Measurements from ENCODE around the gene CLIP2. TPM values are rescaled to one million over a fixed set of nuclear protein-coding genes. Genes with fewer than 3 reads are reported as not detected.
"Not testable (repeated sequence)": the region's sequence is repeated elsewhere in the genome, so short reads cannot be mapped to it uniquely, and the experiment has no call there.

The CLIP2 gene
- polyA plus RNA-seq, 3 donors from 2014 or later, result 0.51 to 1.6 TPM; not detected in 1

DNA sequence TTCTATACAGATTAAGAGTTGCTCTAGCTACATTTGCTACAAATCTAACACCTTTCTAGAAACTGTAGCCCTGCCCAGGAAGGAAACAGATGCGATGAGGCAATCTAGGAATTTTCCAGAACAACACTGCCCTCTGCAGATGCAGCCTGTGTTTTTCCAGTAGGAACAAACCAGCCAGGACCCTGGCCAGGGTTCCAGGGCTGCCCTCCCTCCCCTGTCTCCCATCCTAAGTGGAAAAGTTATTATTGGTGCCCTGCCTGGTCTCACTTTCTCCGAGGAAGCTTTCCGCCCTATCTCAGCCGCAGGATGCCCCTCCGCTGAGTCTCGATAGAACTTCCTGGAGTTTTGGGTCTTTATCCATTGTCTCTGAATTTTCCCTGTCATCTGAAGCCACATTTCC, 104.5 kb downstream of the CLIP2 start:
- H3K27ac Mint-ChIP-seq; H3K36me3 Mint-ChIP-seq; H3K4me1 Mint-ChIP-seq; DNase-seq; H3K27me3 Mint-ChIP-seq (ENCODE audit: low read depth in 3 of 3); H3K9me3 Mint-ChIP-seq; H3K4me3 Mint-ChIP-seq: not testable (repeated sequence)

DNA sequence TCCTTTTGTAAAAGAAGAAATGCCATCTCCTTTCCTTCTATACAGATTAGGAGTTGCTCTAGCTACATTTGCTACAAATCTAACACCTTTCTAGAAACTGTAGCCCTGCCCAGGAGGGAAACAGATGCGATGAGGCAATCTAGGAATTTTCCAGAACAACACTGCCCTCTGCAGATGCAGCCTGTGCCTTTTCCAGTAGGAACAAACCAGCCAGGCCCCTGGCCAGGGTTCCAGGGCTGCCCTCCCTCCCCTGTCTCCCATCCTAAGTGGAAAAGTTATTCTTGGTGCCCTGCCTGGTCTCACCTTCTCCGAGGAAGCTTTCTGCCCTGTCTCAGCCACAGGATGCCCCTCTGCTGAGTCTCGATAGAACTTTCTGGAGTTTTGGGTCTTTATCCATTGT, 105.4 kb downstream of the CLIP2 start:
- DNase-seq; H3K4me3 Mint-ChIP-seq; H3K27me3 Mint-ChIP-seq (ENCODE audit: low read depth in 3 of 3); H3K4me1 Mint-ChIP-seq; H3K9me3 Mint-ChIP-seq; H3K36me3 Mint-ChIP-seq: not testable (repeated sequence)
- H3K27ac Mint-ChIP-seq, result peak overlapping the region in 1 of 6 donors; percentile 69

DNA sequence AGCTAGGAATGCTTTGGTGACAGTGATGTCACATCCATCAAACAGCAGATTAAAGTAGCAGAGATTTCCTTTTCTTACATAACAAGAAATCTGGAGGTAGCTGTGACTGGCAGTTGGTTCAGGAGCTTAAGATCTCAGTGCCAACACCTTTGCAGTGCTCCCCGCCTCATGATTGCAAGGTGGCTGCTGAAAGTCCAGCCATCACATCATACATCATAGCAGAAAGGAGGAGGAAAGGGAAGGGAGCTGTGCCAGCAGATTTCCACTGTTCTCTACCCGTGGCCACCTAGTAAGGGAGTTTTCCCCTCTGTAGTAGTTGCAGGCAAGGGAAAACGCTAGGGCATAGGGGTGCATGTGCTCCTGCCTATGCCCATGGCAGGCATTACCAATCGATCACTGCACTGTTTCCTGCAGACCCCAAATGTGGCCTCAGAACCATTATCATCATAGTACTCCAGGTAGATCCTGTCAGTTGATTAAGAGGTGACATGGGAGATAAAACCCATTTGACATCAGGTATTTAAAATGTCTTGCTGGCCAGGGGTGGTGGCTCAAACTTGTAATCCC, 106.6 kb downstream of the CLIP2 start:
- no peak overlapping the region for H3K4me3 Mint-ChIP-seq
- DNase-seq, result no peak
- H3K27me3 Mint-ChIP-seq (ENCODE audit: low read depth in 3 of 3), result no peaks in the 10 kb centered on the region
- H3K4me1 Mint-ChIP-seq, result peaks cover 0 to 1% of the 10 kb centered on the region in 2 donors
- no peaks in the 10 kb centered on the region for H3K9me3 Mint-ChIP-seq
- peaks cover 0 to 5% (median 3%) of the 10 kb centered on the region in 3 donors for H3K36me3 Mint-ChIP-seq
- H3K27ac Mint-ChIP-seq, result no peak overlapping the region

DNA sequence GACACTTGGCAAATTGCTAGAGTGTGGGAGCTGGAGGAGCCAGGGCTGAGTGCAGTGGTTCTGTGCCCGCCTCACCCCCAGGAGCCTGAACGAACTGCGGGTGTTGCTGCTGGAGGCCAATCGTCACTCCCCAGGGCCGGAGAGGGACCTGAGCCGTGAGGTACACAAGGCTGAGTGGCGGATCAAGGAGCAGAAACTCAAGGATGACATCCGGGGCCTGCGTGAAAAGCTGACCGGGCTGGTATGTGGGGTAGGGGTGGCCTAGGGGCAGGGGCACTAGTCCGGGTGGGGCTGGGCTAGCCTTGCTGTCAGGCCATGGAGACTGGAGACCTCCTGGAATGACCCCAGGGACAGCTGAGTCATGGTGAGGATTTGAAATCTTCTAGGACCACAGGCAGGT, 107.8 kb downstream of the CLIP2 start:
- Mint-ChIP-seq H3K9me3 (no peaks in the 10 kb centered on the region), H3K4me1 (peaks cover 0 to 1% of the 10 kb centered on the region in 2 donors), H3K36me3 (peaks cover 0 to 5% (median 3%) of the 10 kb centered on the region in 3 donors), H3K4me3 (no peak overlapping the region), H3K27me3 (ENCODE audit: low read depth in 3 of 3) (no peaks in the 10 kb centered on the region), H3K27ac (no peak overlapping the region)
- DNase-seq, result no peak

DNA sequence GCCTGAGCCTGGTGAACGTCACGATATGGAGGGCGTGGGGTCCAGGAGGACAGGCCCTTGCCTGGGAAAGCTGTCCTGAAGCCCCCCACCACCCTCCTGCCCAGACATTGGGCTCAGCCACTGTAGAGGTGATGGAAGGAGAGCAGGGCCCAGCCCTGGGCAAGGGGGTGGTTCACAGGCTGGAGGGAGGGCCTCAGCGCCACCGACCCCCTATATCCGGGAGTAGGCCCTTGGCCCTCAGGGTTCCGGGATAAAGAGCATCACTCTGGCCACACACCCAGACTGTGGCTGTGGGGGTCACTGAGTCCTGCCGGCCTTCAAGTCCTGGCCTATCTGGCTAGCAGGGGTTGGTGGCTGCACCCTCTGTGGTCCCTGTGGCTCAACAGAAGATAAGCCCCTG, 109.2 kb downstream of the CLIP2 start:
- no peaks in the 10 kb centered on the region for H3K27me3 Mint-ChIP-seq (ENCODE audit: low read depth in 3 of 3)
- no peak overlapping the region for H3K4me3 Mint-ChIP-seq
- H3K9me3 Mint-ChIP-seq, result no peaks in the 10 kb centered on the region
- DNase-seq, result no peak
- peaks cover 0 to under 1% of the 10 kb centered on the region in 2 donors for H3K4me1 Mint-ChIP-seq
- no peak overlapping the region for H3K27ac Mint-ChIP-seq
- H3K36me3 Mint-ChIP-seq, result peaks cover 0 to 5% (median 3%) of the 10 kb centered on the region in 3 donors

DNA sequence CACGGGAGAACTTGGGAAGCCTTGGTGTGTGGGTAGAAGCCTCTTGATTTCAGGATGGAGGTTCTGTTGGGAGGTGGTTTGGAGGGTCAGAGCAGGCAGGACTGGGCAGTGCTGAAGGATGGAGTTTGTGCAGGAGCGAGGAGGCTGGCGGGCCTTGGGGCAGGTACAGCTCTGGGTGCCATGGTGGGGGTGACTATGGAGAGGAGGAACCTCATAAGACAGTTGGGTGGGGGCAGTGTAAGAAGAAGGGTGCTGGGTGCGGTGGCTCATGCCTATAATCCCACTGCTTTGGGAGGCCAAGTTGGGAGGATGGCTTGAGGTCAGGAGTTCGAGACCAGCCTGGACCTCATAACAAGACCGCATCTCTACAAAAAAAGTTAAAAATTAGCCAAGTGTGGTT, 109.8 kb downstream of the CLIP2 start:
- Mint-ChIP-seq H3K36me3 (peaks cover 0 to 5% (median 3%) of the 10 kb centered on the region in 3 donors), H3K27ac (no peak overlapping the region), H3K9me3 (no peaks in the 10 kb centered on the region), H3K4me1 (no peaks in the 10 kb centered on the region), H3K4me3 (no peak overlapping the region), H3K27me3 (ENCODE audit: low read depth in 3 of 3) (no peaks in the 10 kb centered on the region)
- no peak for DNase-seq

DNA sequence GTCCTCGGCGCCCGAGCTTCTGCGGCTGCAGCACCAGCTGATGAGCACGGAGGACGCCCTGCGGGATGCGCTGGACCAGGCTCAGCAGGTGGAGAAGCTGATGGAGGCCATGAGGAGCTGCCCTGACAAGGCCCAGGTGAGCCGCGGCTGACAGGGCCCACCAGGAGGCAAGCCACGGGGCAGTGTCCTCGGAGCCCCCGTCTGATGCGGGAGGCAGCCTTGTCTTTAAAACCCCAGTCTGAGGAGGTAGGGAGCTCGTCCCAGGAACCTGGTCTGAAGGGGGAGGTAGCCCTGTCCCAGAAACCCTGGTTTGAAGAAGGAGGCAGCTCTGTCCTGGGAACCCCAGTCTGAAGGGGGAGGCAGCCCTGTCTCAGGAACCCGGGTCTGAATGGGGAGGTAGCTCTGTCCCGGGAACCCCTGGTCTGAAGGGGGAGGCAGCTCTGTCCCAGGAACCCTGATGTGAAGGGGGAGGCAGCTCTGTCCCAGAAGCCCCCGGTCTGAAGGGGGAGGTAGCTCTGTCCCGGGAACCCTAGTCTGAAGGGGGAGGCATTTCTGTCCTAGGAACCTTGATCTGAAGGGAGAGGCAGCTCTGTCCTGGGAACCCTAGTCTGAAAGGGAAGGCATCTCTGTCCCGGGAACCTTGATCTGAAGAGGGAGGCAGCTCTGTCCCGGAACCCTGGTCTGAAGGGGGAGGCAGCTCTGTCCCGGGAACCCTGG, 111.4 kb downstream of the CLIP2 start:
- Mint-ChIP-seq H3K27ac (peak overlapping the region in 1 of 6 donors; percentile 53), H3K4me1 (no peaks in the 10 kb centered on the region), H3K4me3 (no peak overlapping the region), H3K36me3 (peaks cover 0 to 3% (median 0%) of the 10 kb centered on the region in 3 donors), H3K9me3 (no peaks in the 10 kb centered on the region), H3K27me3 (ENCODE audit: low read depth in 3 of 3) (no peaks in the 10 kb centered on the region)
- DNase-seq, result no peak

DNA sequence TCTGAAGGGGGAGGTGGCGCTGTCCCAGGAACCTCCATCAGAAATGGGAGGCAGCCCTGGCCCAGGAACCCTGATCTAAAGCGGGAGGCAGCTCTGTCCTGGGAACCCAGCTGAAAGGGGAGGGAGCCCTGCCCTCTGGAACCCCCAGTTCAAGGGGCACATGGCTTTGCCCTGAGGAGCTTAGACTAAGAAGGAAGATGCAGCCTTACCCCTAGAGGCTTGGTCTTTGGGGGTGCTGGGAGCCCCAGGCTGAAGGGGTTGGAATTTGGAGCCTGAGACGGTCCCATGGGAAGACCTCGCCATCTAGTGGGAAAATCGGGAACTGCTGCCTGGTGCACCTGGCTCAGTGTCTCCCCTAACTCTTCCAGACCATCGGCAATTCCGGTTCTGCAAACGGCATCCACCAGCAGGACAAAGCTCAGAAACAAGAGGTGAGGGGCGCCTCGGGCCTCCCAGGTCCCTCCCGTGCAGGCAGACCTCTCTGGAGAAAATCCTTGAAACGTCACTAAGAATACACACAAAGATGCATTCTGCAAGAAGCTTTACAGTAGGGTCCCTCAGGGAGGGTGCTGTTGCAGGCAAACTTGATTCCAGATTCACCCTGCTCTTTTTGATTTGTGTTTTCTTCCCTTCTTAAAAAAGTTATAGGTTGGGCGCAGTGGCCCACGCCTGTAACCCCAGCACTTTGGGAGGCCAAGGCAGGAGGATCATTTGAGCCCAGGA, 112.1 kb downstream of the CLIP2 start:
- peak; percentile 57 to 72 (median 64) for DNase-seq
- Mint-ChIP-seq H3K27me3 (ENCODE audit: low read depth in 3 of 3) (no peaks in the 10 kb centered on the region), H3K4me3 (no peak overlapping the region), H3K27ac (peak overlapping the region in 1 of 6 donors; percentile 53), H3K9me3 (no peaks in the 10 kb centered on the region), H3K36me3 (no peaks in the 10 kb centered on the region), H3K4me1 (no peaks in the 10 kb centered on the region)

DNA sequence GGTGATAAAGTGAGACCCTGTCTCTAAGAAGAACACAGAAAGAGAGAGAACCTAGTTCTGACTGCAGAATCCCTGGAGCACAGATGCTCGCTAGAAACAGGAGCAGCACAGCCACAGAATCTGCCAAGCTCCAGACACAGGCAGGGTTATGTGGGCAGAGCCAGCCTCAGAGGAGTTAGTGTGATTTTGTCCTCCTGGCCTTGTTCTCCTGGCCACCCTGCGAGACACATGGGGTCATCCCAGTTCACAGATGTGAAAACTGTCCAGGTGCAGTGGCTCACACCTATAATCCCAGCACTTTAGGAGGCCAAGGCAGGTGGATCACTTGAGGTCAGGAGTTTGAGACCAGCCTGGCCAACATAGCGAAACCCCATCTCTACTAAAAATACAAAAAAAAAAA, 113.5 kb downstream of the CLIP2 start:
- not testable (repeated sequence) for H3K27me3 Mint-ChIP-seq (ENCODE audit: low read depth in 3 of 3); H3K27ac Mint-ChIP-seq; H3K36me3 Mint-ChIP-seq; H3K4me3 Mint-ChIP-seq; H3K4me1 Mint-ChIP-seq; H3K9me3 Mint-ChIP-seq; DNase-seq

DNA sequence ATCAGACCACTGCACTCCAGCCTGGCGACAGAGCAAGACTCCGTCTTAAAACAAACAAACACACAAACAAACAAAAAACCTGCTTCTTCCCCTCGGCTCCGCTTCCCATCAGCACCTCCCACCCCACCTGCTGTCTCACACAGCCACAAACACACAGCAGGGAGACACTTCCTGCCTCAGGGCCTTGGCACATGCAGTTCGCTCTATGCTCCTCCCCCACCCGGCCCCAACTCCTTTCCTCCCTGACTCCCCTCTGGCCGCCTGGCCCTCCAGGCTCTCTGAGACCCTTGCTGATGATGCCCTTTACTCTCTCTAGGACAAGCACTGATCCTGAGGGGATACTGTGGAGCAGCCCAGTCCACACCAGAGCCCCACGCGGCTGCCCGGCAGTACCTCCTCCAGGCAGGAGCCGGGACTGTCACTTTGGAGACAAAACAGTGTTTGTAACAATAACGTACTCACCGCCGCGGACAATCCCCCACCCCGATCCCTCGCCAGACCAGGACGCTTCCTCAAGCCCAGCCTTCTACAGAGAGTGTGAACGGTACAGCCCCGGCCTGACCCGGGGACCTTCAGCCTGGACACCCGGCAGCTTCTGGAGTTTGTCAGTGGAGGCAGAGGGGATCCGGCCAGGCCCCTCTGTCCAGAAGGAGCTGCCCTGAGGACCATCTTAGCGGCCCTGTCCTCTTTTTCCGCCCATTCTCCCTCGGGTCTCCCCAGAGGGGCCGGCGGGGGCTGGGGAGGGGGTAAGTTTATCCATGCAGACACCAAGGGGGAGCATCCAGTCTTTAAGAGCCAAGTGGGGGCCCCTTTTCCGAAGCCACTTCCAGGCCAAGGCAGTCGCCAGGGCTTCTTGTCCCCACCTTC, 114.5 kb downstream of the CLIP2 start:
- Mint-ChIP-seq H3K36me3 (no peaks in the 10 kb centered on the region), H3K27ac (no peak overlapping the region), H3K4me3 (no peak overlapping the region), H3K27me3 (ENCODE audit: low read depth in 3 of 3) (peaks cover 0 to 2% (median 0%) of the 10 kb centered on the region in 3 donors), H3K9me3 (no peaks in the 10 kb centered on the region), H3K4me1 (no peaks in the 10 kb centered on the region)
- no peak for DNase-seq

DNA sequence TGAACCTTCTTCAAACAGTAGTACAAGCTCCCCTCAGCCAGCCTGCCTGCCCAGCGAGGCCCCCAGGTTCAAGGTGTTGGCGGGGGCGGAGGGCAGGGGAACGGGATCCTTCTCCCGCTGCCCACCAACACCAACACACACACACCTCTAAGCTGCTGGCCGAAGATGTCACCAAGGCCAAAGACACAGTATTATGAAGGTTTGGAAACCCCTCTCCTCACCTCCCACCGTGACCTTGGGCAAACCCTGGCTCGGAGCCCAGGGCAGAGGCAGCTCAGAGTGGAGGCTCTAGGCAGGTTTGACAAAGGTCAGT, 115.1 kb downstream of the CLIP2 start:
- H3K4me3 Mint-ChIP-seq, result no peak overlapping the region

DNA sequence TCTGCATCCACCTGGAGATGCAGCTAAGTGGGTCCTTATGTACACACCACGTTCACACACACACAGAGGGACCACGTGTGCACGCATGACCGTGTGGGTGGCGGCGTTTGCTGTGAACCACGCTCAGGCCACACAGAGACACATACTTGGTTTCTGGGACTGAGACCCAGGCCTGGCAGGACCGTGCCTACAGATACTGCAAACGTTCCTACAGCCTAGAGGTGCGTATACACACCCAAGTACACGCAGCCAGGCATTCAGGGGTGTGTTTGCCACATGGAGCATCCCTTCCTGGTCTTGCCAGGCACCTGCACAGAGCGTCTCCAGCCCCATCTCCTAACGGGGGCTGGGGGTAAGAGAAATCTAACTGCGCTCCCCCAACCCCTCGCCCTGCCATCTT, 115.5 kb downstream of the CLIP2 start:
- Mint-ChIP-seq H3K27me3 (ENCODE audit: low read depth in 3 of 3) (peaks cover 0 to 7% (median 0%) of the 10 kb centered on the region in 3 donors), H3K4me3 (no peak overlapping the region), H3K9me3 (no peaks in the 10 kb centered on the region), H3K36me3 (no peaks in the 10 kb centered on the region), H3K4me1 (no peaks in the 10 kb centered on the region), H3K27ac (no peak overlapping the region)
- DNase-seq, result no peak

More for the DNA sequence above, 115.1 kb downstream of the CLIP2 start:
- H3K27ac Mint-ChIP-seq, result no peak overlapping the region
- no peak for DNase-seq
- no peaks in the 10 kb centered on the region for H3K36me3 Mint-ChIP-seq
- H3K4me1 Mint-ChIP-seq, result no peaks in the 10 kb centered on the region
- H3K27me3 Mint-ChIP-seq (ENCODE audit: low read depth in 3 of 3), result peaks cover 0 to 5% (median 0%) of the 10 kb centered on the region in 3 donors
- H3K9me3 Mint-ChIP-seq, result no peaks in the 10 kb centered on the region

DNA sequence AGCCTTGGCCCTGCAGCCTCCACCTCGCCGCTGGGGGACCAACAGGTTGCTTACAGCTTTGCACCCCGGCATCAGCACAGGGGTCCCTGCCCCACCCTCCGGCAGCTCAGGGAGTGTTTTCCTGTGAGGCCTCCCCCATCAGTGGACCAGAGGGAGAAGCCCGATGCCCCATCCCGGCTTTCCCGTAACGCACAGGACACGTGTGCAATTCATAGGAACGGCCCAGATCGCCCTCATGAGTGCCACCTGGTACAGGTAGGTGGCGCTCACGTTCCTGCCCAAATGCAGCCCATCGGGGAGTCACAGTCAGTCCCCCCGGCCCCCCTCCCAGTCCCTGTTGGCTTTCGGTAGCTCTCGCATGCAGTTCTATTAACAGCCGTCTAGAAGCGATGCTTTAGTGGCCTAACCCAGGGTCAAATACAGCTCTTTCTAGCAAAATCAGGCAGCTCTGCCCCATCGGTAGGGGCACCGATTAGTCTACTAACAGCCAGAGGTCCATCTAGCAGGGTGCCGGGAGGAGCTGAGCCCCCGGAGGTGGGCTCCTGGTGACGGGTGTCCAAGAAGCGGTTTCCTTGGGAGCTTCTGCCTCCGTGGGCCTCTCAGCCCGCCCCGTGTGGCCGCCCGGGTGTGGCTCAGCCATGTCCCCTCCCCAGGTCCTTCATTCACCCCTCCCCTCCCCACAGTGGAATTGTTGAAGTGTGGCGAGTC, 116.1 kb downstream of the CLIP2 start:
- Mint-ChIP-seq H3K27me3 (ENCODE audit: low read depth in 3 of 3) (peaks cover 0 to 7% (median 0%) of the 10 kb centered on the region in 3 donors), H3K4me1 (no peaks in the 10 kb centered on the region), H3K4me3 (no peak overlapping the region), H3K9me3 (no peaks in the 10 kb centered on the region), H3K36me3 (no peaks in the 10 kb centered on the region), H3K27ac (no peak overlapping the region)
- no peak for DNase-seq
